Testis (tissue), 3 donors: ENCODE measurements around the gene DDA1. TPM values are rescaled to one million over a fixed set of nuclear protein-coding genes. Genes with fewer than 3 reads are reported as not detected.
"Not testable (repeated sequence)": the region's sequence is repeated elsewhere in the genome, so short reads cannot be mapped to it uniquely, and the experiment has no call there.

Source experiments
- DNase-seq: peaks from one replicate; pipeline ENCODE4 v3.0.0-alpha.2; 2019
- H3K27ac ChIP-seq, 2 donors: fragments of 200-600 bp; sonication (generic); one replicate each; pipeline ENCODE4 v1.5.1; 2019
- H3K27me3 ChIP-seq: fragments of 200-600 bp; sonication (generic); one replicate; pipeline ENCODE4 v1.5.1; 2019
- H3K36me3 ChIP-seq: fragments of 200-600 bp; sonication (generic); one replicate; pipeline ENCODE4 v1.5.1; 2017; ENCODE audit warnings: low read depth; ENCODE audit errors: missing control alignments
- H3K4me1 ChIP-seq: fragments of 200-600 bp; sonication (generic); one replicate; pipeline ENCODE4 v1.5.1; 2019
- H3K4me3 ChIP-seq, 2 donors: fragments of 200-600 bp; sonication (generic); one replicate each; pipeline ENCODE4 v1.5.1; 2017 to 2019
- H3K9me3 ChIP-seq: fragments of 200-600 bp; sonication (generic); one replicate; pipeline ENCODE4 v1.5.1; 2017
- POLR2A ChIP-seq: fragments of 450-650 bp; IDR thresholded peaks from one replicate; pipeline ENCODE4 v1.6.1; 2017; ENCODE audit warnings: antibody characterized with exemption, mild to moderate bottlenecking, moderate library complexity
- WGBS, 2 donors: methylation state at CpG; one replicate each; pipeline ENCODE4 v1.1.5; 2018; 5-methylcytosine and 5-hydroxymethylcytosine counted together
- intact Hi-C: fragments of 100-400 bp; cut with DNase I; formaldehyde crosslinking; loops from one replicate; pipeline ENCODE4 v1.15.1; 2023; ENCODE audit warnings: low total_unique reads
- polyA plus RNA-seq: library from polyadenylated mRNA; stranded (reverse); fragments of 350-450 nt; fragmentation: Illumina TruSeq; extraction: RNeasy Lipid Tissue Mini Kit (QIAGEN cat#74804); gene quantifications from one replicate; pipeline ENCODE4 v1.2.3, GENCODE V29; 2014; ENCODE audit warnings: low read depth, low replicate concordance; ENCODE audit not compliant: insufficient read depth
- total RNA-seq, 2 donors: library from RNA; depleted of rRNA; stranded (reverse); fragments of >200 nt; gene quantifications; one replicate each; pipeline ENCODE4 v1.2.3, GENCODE V29; 2016
- TF ChIP-seq, protein P1 (sequence below), 3 experiments: fragments of 450-650 bp in 2 of 3; fragments of 200-600 bp in 1 of 3; sonication (generic) in 1 of 3; IDR thresholded peaks; one replicate each; pipeline ENCODE4 v1.5.1; 2016 to 2019; ENCODE audit warnings: antibody characterized with exemption in 3 of 3, mild to moderate bottlenecking in 2 of 3, moderate library complexity in 1 of 3

The DDA1 gene
- total and polyA plus RNA-seq, 3 donors from 2014 or later: 46.4 to 123 (median 55.5) TPM

DNA sequence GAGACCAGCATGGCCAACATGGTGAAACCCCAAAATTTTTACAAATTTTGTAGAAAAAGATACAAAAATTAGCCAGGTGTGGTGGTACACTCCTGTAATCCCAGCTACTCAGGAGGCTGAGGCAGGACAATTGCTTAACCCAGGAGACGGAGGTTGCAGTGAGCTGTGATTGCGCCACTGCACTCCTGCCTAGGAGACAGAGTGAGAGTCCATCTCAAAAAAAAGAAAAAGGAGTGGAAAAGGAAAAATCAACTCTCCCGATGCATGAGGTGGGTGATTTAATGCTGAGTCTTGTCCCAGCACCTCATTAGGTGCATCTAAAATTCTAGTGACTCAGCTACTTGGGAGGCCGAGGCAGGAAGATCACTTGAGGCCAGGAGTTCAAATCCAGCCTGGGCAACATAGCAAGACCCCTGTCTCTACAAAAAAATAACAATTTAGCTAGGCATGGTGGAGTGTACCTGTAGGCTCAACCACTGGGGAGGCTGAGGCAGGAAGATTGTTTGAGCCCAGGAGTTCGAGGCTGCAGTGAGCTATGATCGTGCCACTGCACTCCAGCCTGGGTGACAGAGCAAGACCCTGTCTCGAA lies 47.8 kb downstream of the DDA1 start:
- H3K27ac ChIP-seq: no peak overlapping the region
- WGBS, 2 donors: 92 to 93% methylated on average over 7 of the region's 7 CpGs

DNA sequence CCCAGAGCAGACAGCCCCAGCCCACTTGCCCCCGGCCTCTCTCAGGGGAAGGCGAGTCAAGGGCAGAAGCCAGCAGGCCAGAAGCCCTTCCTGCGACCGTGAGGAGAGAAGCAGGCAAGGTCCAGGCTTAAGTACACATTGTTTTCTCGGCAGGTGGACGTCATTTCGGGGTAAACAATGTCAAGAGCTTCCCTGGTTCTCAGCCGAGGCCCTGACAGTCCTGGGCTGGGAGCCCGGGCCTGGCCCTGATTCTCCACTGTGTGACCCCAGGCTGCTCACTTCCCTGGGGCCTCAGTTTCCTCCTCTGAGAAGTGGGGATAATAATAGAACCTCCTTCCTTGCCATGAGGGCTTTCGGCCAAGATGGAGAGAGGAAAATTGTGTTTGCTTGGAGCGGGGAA lies 48.4 kb downstream of the DDA1 start:
- Histone ChIP-seq H3K9me3 (no peaks in the 10 kb centered on the region), H3K36me3 (no peaks in the 10 kb centered on the region), H3K4me1 (no peaks in the 10 kb centered on the region), H3K27me3 (no peaks in the 10 kb centered on the region), H3K4me3 (no peak overlapping the region), H3K27ac (no peak overlapping the region)
- 73 to 84% methylated on average over 11 of the region's 11 CpGs for WGBS, 2 donors
- intact Hi-C loops: no loop called here
- no peak for DNase-seq
- TF ChIP-seq POLR2A: no peak
- TF ChIP-seq, protein P1, sequence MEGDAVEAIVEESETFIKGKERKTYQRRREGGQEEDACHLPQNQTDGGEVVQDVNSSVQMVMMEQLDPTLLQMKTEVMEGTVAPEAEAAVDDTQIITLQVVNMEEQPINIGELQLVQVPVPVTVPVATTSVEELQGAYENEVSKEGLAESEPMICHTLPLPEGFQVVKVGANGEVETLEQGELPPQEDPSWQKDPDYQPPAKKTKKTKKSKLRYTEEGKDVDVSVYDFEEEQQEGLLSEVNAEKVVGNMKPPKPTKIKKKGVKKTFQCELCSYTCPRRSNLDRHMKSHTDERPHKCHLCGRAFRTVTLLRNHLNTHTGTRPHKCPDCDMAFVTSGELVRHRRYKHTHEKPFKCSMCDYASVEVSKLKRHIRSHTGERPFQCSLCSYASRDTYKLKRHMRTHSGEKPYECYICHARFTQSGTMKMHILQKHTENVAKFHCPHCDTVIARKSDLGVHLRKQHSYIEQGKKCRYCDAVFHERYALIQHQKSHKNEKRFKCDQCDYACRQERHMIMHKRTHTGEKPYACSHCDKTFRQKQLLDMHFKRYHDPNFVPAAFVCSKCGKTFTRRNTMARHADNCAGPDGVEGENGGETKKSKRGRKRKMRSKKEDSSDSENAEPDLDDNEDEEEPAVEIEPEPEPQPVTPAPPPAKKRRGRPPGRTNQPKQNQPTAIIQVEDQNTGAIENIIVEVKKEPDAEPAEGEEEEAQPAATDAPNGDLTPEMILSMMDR (IDR thresholded peaks at IDR 0.05): no peak

More for the DNA sequence above, 47.8 kb downstream of the DDA1 start:
- Histone ChIP-seq H3K9me3 (no peaks in the 10 kb centered on the region), H3K27me3 (no peaks in the 10 kb centered on the region), H3K4me1 (no peaks in the 10 kb centered on the region), H3K36me3 (no peaks in the 10 kb centered on the region), H3K4me3 (no peak overlapping the region)
- TF ChIP-seq, protein P1 (IDR thresholded peaks at IDR 0.05): no peak
- no peak for TF ChIP-seq POLR2A
- no peak for DNase-seq
- intact Hi-C loops: no loop called here

DNA sequence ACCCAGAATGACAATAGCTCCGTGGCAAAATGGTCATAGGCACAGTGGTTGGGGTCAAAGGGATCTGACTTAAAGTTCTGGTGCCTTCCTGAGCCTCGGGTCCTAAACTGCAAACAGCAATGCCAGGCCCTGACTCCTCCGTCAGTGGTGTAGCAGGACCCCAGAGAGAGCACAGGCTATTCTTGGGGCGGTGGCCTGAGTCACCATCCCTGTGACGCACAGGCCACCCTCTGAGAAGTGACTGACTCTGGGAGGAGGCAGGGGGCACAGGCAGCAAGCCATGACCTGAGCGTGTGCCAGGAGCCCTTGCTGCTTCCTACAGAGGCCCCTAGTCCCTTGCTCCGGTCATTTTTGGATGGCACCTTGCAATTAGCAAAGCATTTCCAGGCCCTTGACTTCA lies 49.0 kb downstream of the DDA1 start:
- no peak overlapping the region for H3K4me3 ChIP-seq
- H3K9me3 ChIP-seq: no peaks in the 10 kb centered on the region
- intact Hi-C loops: no loop called here
- H3K27ac ChIP-seq: no peak overlapping the region
- H3K36me3 ChIP-seq: no peaks in the 10 kb centered on the region
- no peak for DNase-seq
- no peaks in the 10 kb centered on the region for H3K4me1 ChIP-seq
- H3K27me3 ChIP-seq: no peaks in the 10 kb centered on the region
- WGBS, 2 donors: 82 to 85% methylated on average over 6 to 7 of the region's 7 CpGs
- no peak for TF ChIP-seq POLR2A
- TF ChIP-seq, protein P1 (IDR thresholded peaks at IDR 0.05): no peak

DNA sequence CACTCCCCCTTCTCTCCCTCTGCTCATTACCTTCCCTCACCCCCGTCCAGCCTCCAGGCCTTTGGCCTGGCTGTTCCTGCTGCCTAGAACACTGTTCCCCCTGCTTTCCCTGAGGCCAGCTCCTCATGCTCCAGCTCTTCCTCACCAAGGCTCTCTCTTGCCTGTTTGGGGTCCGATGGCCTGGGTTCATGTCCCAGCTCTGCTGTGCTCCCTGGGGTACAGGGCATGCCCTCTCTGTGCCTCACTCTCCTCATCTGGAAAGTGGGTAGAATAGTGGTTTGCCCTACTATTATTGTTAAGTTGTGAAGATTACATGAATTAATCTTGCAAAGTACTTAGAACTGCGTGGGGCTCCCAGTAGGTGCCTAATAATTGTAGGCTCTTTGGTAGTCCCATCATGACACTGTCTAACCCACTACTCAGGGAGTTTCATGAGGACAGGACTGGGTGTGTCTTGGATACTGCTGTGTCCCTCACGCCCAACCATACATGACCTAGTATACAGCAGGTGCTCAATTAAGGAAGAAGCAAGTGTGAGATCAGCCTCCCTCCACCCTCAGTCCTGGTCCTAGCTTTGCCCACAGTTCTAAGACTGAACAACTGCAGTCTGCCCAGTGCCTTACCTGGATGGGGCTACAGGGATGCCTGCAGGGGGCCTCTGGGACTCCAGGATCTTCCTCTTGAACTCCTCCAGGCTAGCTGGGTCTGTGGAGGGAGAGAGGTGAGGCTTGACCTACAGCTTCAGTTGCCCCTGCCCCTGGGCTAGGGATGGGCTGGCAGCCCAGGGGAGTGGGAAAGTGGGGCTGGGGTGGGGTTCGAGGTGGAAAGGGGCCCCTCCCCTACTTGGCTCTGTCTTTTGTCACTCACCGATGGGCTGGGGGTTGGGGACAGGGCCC lies 50.8 kb downstream of the DDA1 start:
- Histone ChIP-seq H3K27me3 (no peaks in the 10 kb centered on the region), H3K9me3 (no peaks in the 10 kb centered on the region), H3K4me1 (no peaks in the 10 kb centered on the region), H3K4me3 (no peak overlapping the region), H3K27ac (no peak overlapping the region), H3K36me3 (no peaks in the 10 kb centered on the region)
- no peak for DNase-seq
- TF ChIP-seq POLR2A: no peak
- intact Hi-C loops: no loop called here
- 85 to 89% methylated on average over 6 of the region's 6 CpGs for WGBS, 2 donors

DNA sequence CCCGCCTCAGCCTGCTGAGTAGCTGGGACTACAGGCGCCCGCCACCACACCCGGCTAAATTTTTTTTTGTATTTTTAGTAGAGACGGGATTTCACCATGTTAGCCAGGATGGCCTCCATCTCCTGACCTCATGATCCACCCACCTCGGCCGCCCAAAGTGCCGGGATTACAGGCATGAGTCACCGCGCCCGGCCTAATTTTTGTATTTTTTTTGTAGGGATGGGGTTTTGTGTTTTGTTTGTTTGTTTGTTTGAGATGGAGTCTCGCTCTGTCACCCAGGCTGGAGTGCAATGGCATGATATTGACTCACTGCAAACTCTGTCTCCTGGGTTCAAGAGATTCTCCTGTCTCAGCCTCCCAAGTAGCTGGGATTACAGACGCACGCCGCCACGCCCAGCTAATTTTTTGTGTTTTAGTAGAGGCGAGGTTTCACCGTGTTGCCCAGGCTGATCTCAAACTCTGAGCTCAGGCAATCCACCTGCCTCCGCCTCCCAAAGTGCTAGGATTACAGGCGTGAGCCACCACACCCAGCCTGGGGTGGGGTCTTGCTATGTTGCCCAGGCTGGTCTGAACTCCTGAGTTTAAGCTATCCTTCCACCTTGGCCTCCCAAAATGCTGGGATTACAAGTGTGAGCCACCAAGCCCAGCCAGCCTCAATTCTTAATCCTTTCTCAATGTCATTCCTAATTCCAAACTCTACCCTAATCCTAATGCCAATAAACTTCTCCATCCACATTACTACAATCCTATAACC lies 54.7 kb downstream of the DDA1 start:
- H3K4me1 ChIP-seq: not testable (repeated sequence)

More for the DNA sequence above, 54.7 kb downstream of the DDA1 start:
- WGBS, 2 donors: 89 to 90% methylated on average over 20 of the region's 20 CpGs
- H3K36me3 ChIP-seq, H3K27me3 ChIP-seq, DNase-seq, H3K27ac ChIP-seq, H3K9me3 ChIP-seq, intact Hi-C loops, H3K4me3 ChIP-seq: not testable (repeated sequence)
